Hair follicle dermal papilla cell (primary cell): Measurements from ENCODE around the gene ELOVL4. TPM values are rescaled to one million over a fixed set of nuclear protein-coding genes. Genes with fewer than 3 reads are reported as not detected.

Experiments
- total RNA-seq: library from RNA; depleted of rRNA; stranded (reverse); fragments of >200 nt; gene quantifications from 2 replicates; pipeline ENCODE4 v1.2.3, GENCODE V29; 2012

The ELOVL4 gene
- total RNA-seq, result 5.7 and 7.6 TPM in 2 replicates

DNA sequence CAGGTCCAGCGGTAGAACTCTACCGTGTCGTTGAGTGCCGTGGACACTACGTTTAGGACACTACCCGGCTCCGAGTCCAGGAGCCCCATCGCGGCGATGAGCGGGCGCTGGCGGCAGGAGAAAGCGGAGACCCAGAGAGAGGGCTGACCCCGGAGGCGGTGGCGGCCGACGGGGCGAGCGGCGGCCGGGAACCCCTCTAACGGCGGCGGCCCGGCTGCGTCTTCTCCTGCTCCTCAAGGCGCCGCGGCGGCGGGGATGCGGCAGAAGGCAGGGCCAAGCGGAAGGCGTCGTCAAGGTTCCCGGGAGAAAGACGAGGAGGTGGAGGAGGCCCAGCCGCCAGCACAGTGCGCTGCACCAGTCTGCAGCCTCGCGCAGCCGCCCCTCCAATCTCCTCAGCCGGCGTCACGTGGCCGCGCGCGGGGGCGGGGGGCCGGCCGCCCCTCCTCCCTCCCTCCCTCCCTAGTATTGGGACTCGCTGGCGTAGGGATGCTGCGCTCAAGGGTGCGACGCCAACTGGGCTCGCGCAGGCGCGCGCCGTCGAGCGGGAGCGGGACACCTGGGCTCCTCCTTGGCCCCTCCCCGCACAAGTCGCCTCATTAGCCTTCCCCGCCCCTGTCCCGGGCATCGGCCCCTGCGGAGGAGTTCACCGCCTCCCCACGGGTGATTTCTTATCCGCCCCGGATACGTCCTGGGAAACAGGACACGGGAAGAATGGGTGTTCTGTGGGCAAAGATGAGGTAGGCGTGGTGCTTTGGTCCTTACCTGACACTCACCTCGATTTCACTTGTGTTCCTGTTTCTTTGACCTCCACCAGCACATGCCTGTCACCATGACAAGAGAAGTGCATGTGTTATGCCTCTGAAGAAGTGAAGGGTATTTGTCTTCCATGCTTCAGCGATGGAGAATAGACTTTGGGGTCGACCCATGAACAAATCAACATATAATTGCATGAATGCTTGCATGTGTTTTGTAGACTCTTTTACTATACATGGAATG is at the start of gene ELOVL4:
ELOVL4 (minus strand) TSS at position 363 of the 996 bp plus-strand sequence; CDS start at position 89, 274 bp downstream.

Other genes with a start within 250 kb of the ELOVL4 start
- 1.8 and 2.3 TPM in 2 replicates for gene TTK, start 57.1 kb upstream of the ELOVL4 start, total RNA-seq
- 22.2 and 28.2 TPM in 2 replicates for gene BCKDHB, start 159.1 kb upstream of the ELOVL4 start, total RNA-seq